H1 (cell line): Measurements from ENCODE around the gene PPP1R9A. TPM values are rescaled to one million over a fixed set of nuclear protein-coding genes. Genes with fewer than 3 reads are reported as not detected.

Experiments used
- CBX8 ChIP-seq: fragments of 300-800, 300-1000 bp; sonication (generic); IDR thresholded peaks from 2 replicates; pipeline ENCODE4 v1.7.1; 2016; ENCODE audit warnings: low read depth, low read length, borderline replicate concordance
- CEBPB ChIP-seq: IDR thresholded peaks from 2 replicates; pipeline ENCODE4 v1.6.1; 2012; ENCODE audit warnings: low read depth, low read length
- CHD7 ChIP-seq: fragments of 300-600 bp; sonication (generic); IDR thresholded peaks from 2 replicates; pipeline ENCODE4 v1.7.1; 2012; ENCODE audit warnings: low read length, moderate library complexity, mild to moderate bottlenecking, inconsistent platforms; ENCODE audit not compliant: insufficient replicate concordance
- EGR1 ChIP-seq: IDR thresholded peaks from 2 replicates; pipeline ENCODE4 v1.6.1; 2011; ENCODE audit warnings: low read depth, low read length, borderline replicate concordance
- GABPA ChIP-seq: IDR thresholded peaks from 2 replicates; pipeline ENCODE4 v1.6.1; 2011; ENCODE audit warnings: mild to moderate bottlenecking, low read length, moderate library complexity, borderline replicate concordance; ENCODE audit not compliant: insufficient read depth
- SP1 ChIP-seq: IDR thresholded peaks from 2 replicates; pipeline ENCODE4 v1.6.1; 2011; ENCODE audit warnings: low read depth, low read length
- polyA plus RNA-seq, 7 experiments: library from polyadenylated mRNA; depleted of rRNA in 3 of 7; stranded (reverse) in 5 of 7; unstranded in 2 of 7; fragments of >200 nt in 5 of 7; fragments of 200-250 nt in 2 of 7; gene quantifications; 1 replicate in 5 of 7; 2 replicates in 1 of 7; 4 replicates in 1 of 7; pipeline versions ENCODE4 v1.2.1 to v1.2.3, GENCODE V29; 2011 to 2013; ENCODE audit warnings: missing spikeins in 2 of 7, mixed read lengths in 2 of 7
- total RNA-seq: library from RNA; stranded (reverse); fragmentation: NEBNext Ultra II Directional; extraction: Animal tissue kit (Norgen Biotek cat#: 25700); gene quantifications from 2 replicates; pipeline ENCODE4 v1.2.1, GENCODE V29; 2021

PPP1R9A gene
- total and polyA plus RNA-seq, 2 of the 8 experiments (the other 6 are each of a cell fraction or from before 2014, with no cell fraction given): 3.0 to 20.3 TPM

GRCh38 chr7:95001815-95002561 lies 94.6 kb downstream of the PPP1R9A start (continued):
- TF ChIP-seq CHD7 (no peak), CEBPB (no peak), SP1 (no peak), GABPA (no peak), CBX8 (no peak), EGR1 (no peak)
